Coronary artery (tissue), 2 donors: ENCODE data around the gene NSG2.
A peak's percentile ranks its signal among the peaks of the same experiment; 100 is the strongest.

ENCODE experiments used
- DNase-seq: peaks from one replicate; pipeline ENCODE4 v3.0.0-alpha.2; 2017; ENCODE audit warnings: low spot score
- H3K27ac ChIP-seq, 2 donors: fragments of 200-600 bp; sonication (generic); one replicate each; pipeline ENCODE4 v1.5.1; 2016 to 2019
- H3K4me3 ChIP-seq: fragments of 200-600 bp; sonication (generic); 2 replicates; pipeline ENCODE4 v1.5.1; 2016; ENCODE audit warnings: mild to moderate bottlenecking, moderate library complexity
- TF ChIP-seq, protein P1 (sequence below): fragments of 200-600 bp; sonication (generic); IDR thresholded peaks from one replicate; pipeline ENCODE4 v1.5.1; 2019; ENCODE audit warnings: antibody characterized with exemption

Gene NSG2

DNA sequence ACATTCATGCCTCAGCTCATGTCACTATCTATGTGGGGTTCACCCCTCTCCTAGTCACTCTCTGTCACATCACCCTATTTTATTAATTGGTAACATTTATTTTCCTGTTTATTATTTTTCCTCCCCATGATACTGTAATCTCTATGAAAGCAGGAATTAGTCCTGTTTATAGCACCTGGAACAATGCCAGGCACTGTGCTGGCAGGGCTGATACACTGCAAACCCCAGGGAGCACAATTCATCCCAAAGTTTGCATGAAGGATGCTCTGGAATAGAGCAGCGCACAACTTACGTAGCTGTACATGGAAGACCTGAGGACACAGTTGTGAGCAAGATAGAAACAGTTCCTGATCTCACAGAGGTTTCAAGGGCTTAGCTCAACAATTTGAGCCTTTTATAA is 103.2 kb downstream of the NSG2 start:
- Histone ChIP-seq H3K4me3 (no peak overlapping the region), H3K27ac (no peak overlapping the region)
- DNase-seq = no peak
- TF ChIP-seq, protein P1, sequence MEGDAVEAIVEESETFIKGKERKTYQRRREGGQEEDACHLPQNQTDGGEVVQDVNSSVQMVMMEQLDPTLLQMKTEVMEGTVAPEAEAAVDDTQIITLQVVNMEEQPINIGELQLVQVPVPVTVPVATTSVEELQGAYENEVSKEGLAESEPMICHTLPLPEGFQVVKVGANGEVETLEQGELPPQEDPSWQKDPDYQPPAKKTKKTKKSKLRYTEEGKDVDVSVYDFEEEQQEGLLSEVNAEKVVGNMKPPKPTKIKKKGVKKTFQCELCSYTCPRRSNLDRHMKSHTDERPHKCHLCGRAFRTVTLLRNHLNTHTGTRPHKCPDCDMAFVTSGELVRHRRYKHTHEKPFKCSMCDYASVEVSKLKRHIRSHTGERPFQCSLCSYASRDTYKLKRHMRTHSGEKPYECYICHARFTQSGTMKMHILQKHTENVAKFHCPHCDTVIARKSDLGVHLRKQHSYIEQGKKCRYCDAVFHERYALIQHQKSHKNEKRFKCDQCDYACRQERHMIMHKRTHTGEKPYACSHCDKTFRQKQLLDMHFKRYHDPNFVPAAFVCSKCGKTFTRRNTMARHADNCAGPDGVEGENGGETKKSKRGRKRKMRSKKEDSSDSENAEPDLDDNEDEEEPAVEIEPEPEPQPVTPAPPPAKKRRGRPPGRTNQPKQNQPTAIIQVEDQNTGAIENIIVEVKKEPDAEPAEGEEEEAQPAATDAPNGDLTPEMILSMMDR = no peak

DNA sequence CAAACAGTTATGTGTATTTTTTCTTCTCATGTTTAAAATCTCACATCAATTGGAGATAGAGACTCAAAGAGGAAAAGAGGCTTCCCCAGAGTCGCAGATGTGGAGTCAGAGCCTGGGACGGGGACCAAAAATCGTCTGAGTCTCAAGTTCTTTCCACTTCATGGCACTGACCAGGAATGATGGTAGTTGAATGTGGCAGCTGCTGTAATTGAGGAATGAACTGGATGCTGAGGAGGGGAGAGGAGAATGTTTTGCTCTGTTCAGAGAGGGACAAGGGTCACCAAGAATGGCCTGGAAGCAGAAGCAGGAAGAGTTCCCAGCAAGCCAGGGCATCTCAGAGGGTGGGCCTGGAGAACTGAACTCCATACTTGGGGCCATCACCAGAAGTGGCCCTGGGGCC is 103.9 kb downstream of the NSG2 start:
- DNase-seq = no peak
- no peak overlapping the region for H3K4me3 ChIP-seq
- no peak overlapping the region for H3K27ac ChIP-seq
- TF ChIP-seq, protein P1 = no peak

DNA sequence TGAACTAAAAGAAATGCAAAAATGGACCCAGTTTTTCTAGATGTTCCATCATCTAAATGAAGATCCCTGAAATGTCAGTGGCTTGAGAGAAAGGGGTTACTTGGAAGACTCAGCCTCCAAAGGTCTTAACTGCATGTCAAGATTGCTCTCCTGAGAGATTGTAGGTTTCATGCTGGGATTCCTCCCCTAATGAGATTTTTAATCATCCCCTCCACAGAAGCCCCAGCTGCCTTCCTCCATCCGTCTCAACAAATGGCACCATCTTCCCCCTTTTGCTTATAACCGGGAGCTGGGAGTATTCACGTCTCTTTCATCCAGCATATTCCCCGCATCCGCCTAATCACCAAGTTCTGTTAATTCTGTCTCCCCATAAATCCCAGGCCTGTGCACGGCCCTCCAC is 104.5 kb downstream of the NSG2 start:
- TF ChIP-seq, protein P1 = no peak
- Histone ChIP-seq H3K4me3 (no peak overlapping the region), H3K27ac (no peak overlapping the region)
- no peak for DNase-seq

DNA sequence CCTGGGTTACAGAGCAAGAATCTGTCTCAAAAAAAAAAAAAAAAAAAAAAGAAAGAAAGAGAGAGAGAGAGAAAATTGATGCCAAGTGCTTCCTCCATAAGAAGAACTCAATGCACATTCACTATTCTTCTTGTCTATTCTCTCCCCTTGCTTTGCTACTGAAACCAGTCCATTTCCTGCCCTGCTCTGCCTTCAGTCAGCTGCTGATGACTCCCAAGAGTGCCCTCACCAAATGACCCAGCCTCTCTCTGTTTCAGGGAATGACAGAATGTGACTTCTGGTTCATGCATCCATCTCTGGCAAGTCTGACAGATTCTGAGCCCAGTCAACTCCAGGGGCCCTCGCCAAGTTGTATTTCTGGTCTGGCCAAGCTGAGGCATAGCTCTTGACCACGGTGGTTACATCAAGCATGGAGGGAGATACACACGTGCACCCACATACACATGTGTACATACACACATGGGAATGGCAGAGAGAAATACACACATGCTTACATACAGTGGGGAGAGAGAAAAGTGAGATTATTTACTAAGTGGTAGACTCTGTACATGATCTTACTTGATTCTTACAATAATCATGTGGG is 106.2 kb downstream of the NSG2 start:
- H3K27ac ChIP-seq = no peak overlapping the region
- TF ChIP-seq, protein P1 = no peak
- DNase-seq = peak; percentile 29
- H3K4me3 ChIP-seq = no peak overlapping the region

DNA sequence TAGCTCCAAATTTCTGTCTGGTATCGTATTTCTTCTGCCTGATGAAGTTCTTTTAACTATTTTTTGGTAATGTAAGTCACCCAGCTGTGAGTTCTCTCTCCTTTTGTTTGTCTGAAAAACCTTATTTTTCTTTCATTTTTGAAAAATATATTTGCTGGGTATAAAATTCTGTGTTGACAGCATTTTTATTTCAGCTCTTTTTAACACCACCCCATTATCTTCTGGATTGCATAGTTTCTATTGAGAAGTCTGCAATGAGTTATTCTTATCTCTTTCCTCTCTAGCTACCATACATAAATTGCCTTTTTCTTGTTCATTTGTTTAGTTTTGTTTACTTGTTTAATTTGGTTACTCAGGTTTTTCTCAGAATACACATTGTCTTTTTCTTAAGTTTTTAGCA is 109.1 kb downstream of the NSG2 start:
- DNase-seq = no peak
- Histone ChIP-seq H3K27ac (no peak overlapping the region), H3K4me3 (no peak overlapping the region)
- TF ChIP-seq, protein P1 = no peak

DNA sequence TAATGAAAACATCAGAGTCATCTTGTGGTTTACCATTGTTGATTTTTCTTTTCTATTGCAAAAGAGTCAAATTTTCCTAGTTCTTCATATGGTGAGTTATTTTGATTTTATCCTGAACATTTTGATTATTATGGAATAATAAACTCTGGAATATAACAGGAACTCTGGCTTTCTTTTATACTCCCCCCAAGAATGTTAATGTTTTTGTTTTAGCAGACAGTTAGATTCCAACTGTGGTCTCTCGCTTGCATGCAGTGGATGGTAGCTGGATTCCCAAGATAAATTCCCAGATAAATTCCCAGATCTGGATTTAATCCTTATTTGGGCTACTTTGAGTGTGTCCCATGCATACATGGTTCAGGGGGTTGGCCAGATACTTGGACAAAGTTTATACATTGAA is 109.8 kb downstream of the NSG2 start:
- TF ChIP-seq, protein P1 = no peak
- DNase-seq = no peak
- H3K27ac ChIP-seq = no peak overlapping the region
- no peak overlapping the region for H3K4me3 ChIP-seq

DNA sequence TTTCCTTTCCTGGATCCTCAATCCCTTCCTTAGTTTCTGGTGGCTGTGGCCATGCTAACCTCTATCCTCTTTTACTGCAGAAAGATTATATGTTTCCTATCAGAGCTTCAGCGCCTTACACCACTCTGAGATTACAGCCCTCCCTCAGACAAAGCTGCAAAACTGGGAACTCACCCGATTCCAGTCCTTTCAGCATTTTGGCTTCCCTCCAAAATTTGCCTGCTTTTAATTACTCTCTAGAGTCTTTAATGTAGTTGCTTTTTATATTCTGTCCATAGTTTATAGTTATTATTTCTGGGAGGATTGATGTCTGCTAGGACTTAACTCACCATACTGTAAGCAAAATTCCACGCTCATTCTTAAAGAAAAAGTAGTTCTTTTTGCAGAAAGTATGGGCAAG is 110.2 kb downstream of the NSG2 start:
- Histone ChIP-seq H3K4me3 (no peak overlapping the region), H3K27ac (no peak overlapping the region)
- peak; percentile 1 for DNase-seq
- TF ChIP-seq, protein P1 = no peak
